Ishikawa (cell line): ENCODE results near the gene RPL10A.
A peak's percentile ranks its signal among the peaks of the same experiment; 100 is the strongest.

Source experiments
- CEBPB ChIP-seq: IDR thresholded peaks from 2 replicates; pipeline ENCODE4 v1.6.1; 2012
- CREB1 ChIP-seq: IDR thresholded peaks from 2 replicates; pipeline ENCODE4 v1.6.1; 2012; ENCODE audit warnings: low read depth
- EGR1 ChIP-seq: IDR thresholded peaks from 2 replicates; pipeline ENCODE4 v1.6.1; 2012
- EP300 ChIP-seq: IDR thresholded peaks from 2 replicates; pipeline ENCODE4 v1.6.1; 2012; ENCODE audit warnings: borderline replicate concordance
- FOXM1 ChIP-seq: IDR thresholded peaks from 2 replicates; pipeline ENCODE4 v1.6.1; 2012; ENCODE audit warnings: low read depth, borderline replicate concordance
- MAX ChIP-seq: IDR thresholded peaks from 2 replicates; pipeline ENCODE4 v1.6.1; 2012
- NFIC ChIP-seq: IDR thresholded peaks from 2 replicates; pipeline ENCODE4 v1.6.1; 2012
- RAD21 ChIP-seq: IDR thresholded peaks from 2 replicates; pipeline ENCODE4 v1.6.1; 2012; ENCODE audit warnings: low read depth
- REST ChIP-seq: IDR thresholded peaks from 2 replicates; pipeline ENCODE4 v1.6.1; 2012; ENCODE audit warnings: low read depth, mild to moderate bottlenecking
- TAF1 ChIP-seq: IDR thresholded peaks from 2 replicates; pipeline ENCODE4 v1.6.1; 2012; ENCODE audit warnings: low read depth, mild to moderate bottlenecking
- TCF12 ChIP-seq: IDR thresholded peaks from 2 replicates; pipeline ENCODE4 v1.6.1; 2012; ENCODE audit warnings: low read depth
- TEAD4 ChIP-seq: IDR thresholded peaks from 2 replicates; pipeline ENCODE4 v1.6.1; 2012
- YY1 ChIP-seq: IDR thresholded peaks from 2 replicates; pipeline ENCODE4 v1.6.1; 2012; ENCODE audit warnings: low read depth
- ZBTB7A ChIP-seq: IDR thresholded peaks from 2 replicates; pipeline ENCODE4 v1.6.1; 2012; ENCODE audit warnings: low read depth
- TF ChIP-seq, protein P1 (sequence below): IDR thresholded peaks from 2 replicates; pipeline ENCODE4 v1.6.1; 2012

RPL10A gene

GRCh38 chr6:35449287-35449881 is 18.8 kb upstream of the RPL10A start:
- peak; percentile 94 for TF ChIP-seq RAD21
- TF ChIP-seq TCF12 = no peak

GRCh38 chr6:35451354-35452182 is 16.6 kb upstream of the RPL10A start:
- TF ChIP-seq YY1 (no peak), MAX (no peak), EGR1 (peak; percentile 49), NFIC (peak; percentile 26; the same call in 1 of the 2 replicates), ZBTB7A (peak; percentile 16; the same call in 1 of the 2 replicates), CEBPB (no peak), TEAD4 (no peak), TCF12 (no peak), TAF1 (no peak), RAD21 (no peak), FOXM1 (no peak), CREB1 (no peak)
- TF ChIP-seq, protein P1, sequence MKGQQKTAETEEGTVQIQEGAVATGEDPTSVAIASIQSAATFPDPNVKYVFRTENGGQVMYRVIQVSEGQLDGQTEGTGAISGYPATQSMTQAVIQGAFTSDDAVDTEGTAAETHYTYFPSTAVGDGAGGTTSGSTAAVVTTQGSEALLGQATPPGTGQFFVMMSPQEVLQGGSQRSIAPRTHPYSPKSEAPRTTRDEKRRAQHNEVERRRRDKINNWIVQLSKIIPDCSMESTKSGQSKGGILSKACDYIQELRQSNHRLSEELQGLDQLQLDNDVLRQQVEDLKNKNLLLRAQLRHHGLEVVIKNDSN = no peak

DNA sequence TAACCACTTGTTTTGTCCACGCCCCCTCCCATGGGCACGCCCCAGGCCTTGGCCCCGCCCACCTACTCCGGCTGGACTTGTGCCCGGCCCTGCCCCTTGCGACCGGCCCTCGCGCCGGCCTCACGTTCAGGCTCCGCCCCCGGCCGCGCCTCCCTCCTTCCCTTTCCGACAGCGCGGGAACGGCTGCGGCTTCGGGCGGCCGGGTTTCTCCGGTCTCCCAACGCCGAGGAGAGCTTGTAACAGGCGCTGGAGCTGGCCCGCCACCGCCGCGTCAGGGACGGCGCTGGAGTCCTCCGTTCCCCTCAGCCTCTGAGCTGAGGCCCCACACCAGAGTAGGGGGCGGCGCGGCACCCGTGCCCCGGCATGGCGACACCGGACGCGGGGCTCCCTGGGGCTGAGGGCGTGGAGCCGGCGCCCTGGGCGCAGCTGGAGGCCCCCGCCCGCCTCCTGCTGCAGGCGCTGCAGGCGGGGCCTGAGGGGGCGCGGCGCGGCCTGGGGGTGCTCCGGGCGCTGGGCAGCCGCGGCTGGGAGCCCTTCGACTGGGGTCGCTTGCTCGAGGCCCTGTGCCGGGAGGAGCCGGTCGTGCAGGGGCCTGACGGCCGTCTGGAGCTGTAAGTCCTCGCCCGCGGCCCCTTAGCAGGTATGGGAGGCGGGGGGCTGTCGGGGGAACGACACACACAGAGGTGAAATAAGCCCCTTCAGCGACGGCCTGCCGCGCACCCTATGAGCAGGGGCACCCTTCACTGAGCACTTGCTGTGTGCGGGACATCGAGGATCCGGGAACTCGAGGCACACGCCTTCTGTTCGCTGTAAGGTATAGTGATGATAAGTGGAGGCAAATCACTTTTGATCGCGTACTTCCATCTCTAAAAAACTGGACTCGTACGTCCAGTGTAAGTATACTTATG is 15.8 kb upstream of the RPL10A start, which contains the start of gene FANCE:
Gene FANCE, plus strand, starts transcription at position 156 of the 908 bp plus-strand sequence. Its CDS starts 208 bp downstream, at position 364.
- TF ChIP-seq RAD21 (no peak), FOXM1 (no peak), NFIC (peak; percentile 53), TAF1 (peak; percentile 46; the same call in 1 of the 2 replicates), ZBTB7A (peak; percentile 73; the same call in 1 of the 2 replicates), EGR1 (no peak; the same call in 1 of the 2 replicates), REST (no peak), TCF12 (peak; percentile 41; the same call in 1 of the 2 replicates), MAX (peak; percentile 83), CEBPB (no peak), EP300 (0 out of 2 replicates have a peak, but pooled peaks have one; percentile 33)
- TF ChIP-seq, protein P1 = peak; percentile 22; the same call in 1 of the 2 replicates

- TF ChIP-seq ZBTB7A = no peak
- no peak for TF ChIP-seq FOXM1
- no peak for TF ChIP-seq YY1
- no peak for TF ChIP-seq MAX
- no peak for TF ChIP-seq CEBPB
Measured at GRCh38 chr6:35453236-35453635, 15.0 kb upstream of the RPL10A start.

DNA sequence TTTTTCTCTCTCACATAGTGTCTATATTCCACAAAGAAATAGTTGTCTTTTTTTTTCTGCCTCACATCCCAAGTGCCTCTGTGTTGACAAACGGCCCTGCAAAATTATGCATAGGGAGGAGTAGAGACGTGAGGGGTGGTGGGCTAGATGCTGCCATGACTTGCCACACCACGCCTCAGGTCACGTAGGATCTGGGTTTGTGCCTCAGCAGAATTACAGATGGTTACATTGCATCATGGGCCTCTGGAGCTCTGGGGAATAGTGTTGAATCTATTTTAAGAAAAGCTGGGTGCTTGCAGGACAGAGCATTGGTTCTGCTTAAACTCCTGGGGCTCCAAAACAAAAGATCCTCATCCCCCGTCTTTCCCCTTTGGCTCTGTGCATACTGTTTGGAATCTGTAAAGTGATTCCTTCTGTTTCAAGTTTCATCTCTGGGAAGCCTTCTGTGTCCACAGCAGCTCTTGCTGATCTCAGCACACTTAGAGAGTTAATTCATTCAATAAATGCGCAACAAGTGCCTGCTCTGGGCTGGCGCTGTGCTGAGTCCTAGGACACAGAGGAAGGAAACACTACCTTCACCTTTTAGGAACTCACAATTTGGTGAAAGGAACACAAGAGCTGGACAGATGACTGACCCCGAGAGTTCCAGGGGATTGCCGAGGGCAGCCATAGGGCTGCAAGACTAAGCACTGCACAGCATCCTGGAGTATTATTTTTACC is 13.7 kb upstream of the RPL10A start:
- TF ChIP-seq FOXM1 = no peak
- TF ChIP-seq NFIC = no peak
- TF ChIP-seq EP300 = no peak
- TF ChIP-seq EGR1 = no peak
- no peak for TF ChIP-seq YY1
- TF ChIP-seq TCF12 = no peak
- TF ChIP-seq RAD21 = no peak
- TF ChIP-seq, protein P1 = no peak
- no peak for TF ChIP-seq MAX
- no peak for TF ChIP-seq TAF1
- no peak for TF ChIP-seq CREB1
- TF ChIP-seq ZBTB7A = no peak
- no peak for TF ChIP-seq CEBPB
- no peak for TF ChIP-seq REST
- no peak for TF ChIP-seq TEAD4
